Stimulated activated naive B cell treated with anti-CD40 and anti-IgM and Interleukin-4, amounts not matched to agents 10 μg/mL and 1 μg/mL and 100 μg/mL, for 72 hours (primary cell): ENCODE data around the gene TFF2.

ENCODE experiments used
- ATAC-seq, 2 donors: fragments of 150-1000 bp; cut with Tn5 transposase; replicated peaks; 2 replicates each; pipeline ENCODE4 v1.10.0; 2021; ENCODE audit warnings: moderate library complexity in 1 of 2
- DNase-seq: peaks from one replicate; pipeline ENCODE4 v3.0.0; 2021
- H3K27ac Mint-ChIP-seq: one replicate; pipeline ENCODE4 v1.8.0; 2022; ENCODE audit warnings: mild to moderate bottlenecking, mixed read lengths
- H3K27me3 Mint-ChIP-seq, 2 donors: one replicate each; pipeline ENCODE4 v1.8.0; 2022; ENCODE audit warnings: mixed read lengths in 2 of 2
- H3K36me3 Mint-ChIP-seq, 2 donors: one replicate each; pipeline ENCODE4 v1.8.0; 2022; ENCODE audit warnings: mixed read lengths in 2 of 2, mild to moderate bottlenecking in 1 of 2
- H3K4me1 Mint-ChIP-seq, 2 donors: one replicate each; pipeline ENCODE4 v1.8.0; 2022; ENCODE audit warnings: mixed read lengths in 2 of 2, mild to moderate bottlenecking in 1 of 2
- H3K4me3 Mint-ChIP-seq, 2 donors: one replicate each; pipeline ENCODE4 v1.8.0; 2022; ENCODE audit warnings: mild to moderate bottlenecking in 2 of 2, mixed read lengths in 2 of 2, moderate library complexity in 1 of 2
- H3K9me3 Mint-ChIP-seq, 2 donors: one replicate each; pipeline ENCODE4 v1.8.0; 2022; ENCODE audit warnings: mixed read lengths in 2 of 2, mild to moderate bottlenecking in 1 of 2

The TFF2 gene

DNA sequence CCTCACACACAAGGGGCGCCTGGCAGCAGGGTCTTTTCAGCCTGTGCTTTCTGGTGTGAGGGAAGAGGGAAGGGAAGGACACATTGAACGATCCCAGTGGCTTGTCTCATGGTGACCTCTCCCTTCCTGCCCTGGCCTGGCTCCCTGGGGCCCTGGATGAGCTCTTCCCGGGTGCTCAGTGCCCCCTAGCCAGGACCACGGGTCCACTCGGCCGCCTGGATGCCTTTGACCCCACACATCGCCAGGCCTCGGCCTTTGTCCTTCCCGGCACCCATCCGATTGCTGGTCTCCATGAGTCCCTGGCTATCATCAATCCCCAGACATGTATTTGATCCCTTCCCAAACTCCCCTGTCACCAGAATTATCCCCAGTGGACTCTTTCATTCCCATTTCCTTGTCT lies 29.6 kb downstream of the TFF2 start:
- ATAC-seq, result no peak
- H3K4me1 Mint-ChIP-seq, result peaks cover 10 to 33% of the 10 kb centered on the region in 2 donors
- no peaks in the 10 kb centered on the region for H3K9me3 Mint-ChIP-seq
- H3K36me3 Mint-ChIP-seq, result no peaks in the 10 kb centered on the region
- H3K27ac Mint-ChIP-seq, result peak overlapping the region; percentile 20
- no peak overlapping the region for H3K4me3 Mint-ChIP-seq
- peaks cover 20 to 44% of the 10 kb centered on the region in 2 donors for H3K27me3 Mint-ChIP-seq
- no peak for DNase-seq

GRCh38 chr21:42320791-42321190 lies 30.0 kb downstream of the TFF2 start:
- Mint-ChIP-seq H3K27ac (peak overlapping the region; percentile 38), H3K27me3 (peaks cover 19 to 44% of the 10 kb centered on the region in 2 donors), H3K4me3 (no peak overlapping the region), H3K4me1 (peaks cover 10 to 33% of the 10 kb centered on the region in 2 donors), H3K9me3 (no peaks in the 10 kb centered on the region), H3K36me3 (no peaks in the 10 kb centered on the region)
- ATAC-seq (no peak), DNase-seq (no peak)

DNA sequence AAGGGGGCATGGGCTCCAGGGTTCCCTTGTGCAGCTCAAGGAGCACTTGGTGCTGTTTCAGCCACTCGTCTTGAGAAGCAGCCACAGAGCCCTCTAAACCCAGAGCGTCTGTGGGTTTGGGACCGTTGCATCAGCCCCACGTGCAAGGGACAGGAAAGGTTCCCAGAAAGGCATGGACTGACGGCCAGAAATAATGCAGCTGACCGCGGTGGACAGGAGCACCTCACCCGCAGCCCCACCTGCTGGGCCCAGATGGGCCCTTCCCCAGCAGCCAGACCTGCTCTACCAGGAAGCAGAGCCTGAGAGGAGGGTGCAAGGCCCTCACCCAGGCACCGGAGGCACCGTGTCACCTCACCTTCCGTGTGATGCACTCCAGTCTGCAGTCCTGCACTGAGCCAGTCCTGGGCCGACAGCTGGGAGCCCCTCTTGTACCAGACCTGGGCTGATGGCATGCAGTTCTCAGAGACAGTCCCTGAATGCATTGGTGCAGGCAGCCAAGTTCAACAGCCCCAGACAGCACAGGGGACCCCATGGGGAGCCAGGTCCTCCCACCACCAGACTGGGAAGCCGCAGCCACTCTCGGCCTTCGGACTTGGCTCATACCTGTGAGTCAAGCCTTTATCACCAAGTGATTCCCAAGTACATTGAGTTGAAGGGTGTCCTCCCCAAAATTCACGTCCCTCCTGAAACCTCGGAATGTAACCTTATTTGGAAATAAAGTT lies 30.8 kb downstream of the TFF2 start:
- H3K27me3 Mint-ChIP-seq, result peaks cover 15 to 36% of the 10 kb centered on the region in 2 donors
- H3K4me3 Mint-ChIP-seq, result peak overlapping the region in 1 of 2 donors; percentile 57
- H3K27ac Mint-ChIP-seq, result peak overlapping the region; percentile 79
- ATAC-seq, result peak; percentile 20 to 33
- H3K36me3 Mint-ChIP-seq, result no peaks in the 10 kb centered on the region
- H3K9me3 Mint-ChIP-seq, result no peaks in the 10 kb centered on the region
- DNase-seq, result no peak
- H3K4me1 Mint-ChIP-seq, result peaks cover 10 to 33% of the 10 kb centered on the region in 2 donors

- Mint-ChIP-seq H3K4me3 (peak overlapping the region; percentile 7 to 57), H3K36me3 (no peaks in the 10 kb centered on the region), H3K27me3 (peaks cover 12 to 30% of the 10 kb centered on the region in 2 donors), H3K4me1 (peaks cover 10 to 33% of the 10 kb centered on the region in 2 donors), H3K27ac (peak overlapping the region; percentile 79), H3K9me3 (no peaks in the 10 kb centered on the region)
- peak; percentile 48 for DNase-seq
- ATAC-seq, result peak; percentile 92 to 95
Observed at GRCh38 chr21:42319376-42319775, 31.4 kb downstream of the TFF2 start.

GRCh38 chr21:42317826-42318746 lies 32.7 kb downstream of the TFF2 start:
- no peak overlapping the region for H3K4me3 Mint-ChIP-seq
- ATAC-seq (no peak), DNase-seq (no peak)
- peaks cover 9 to 17% of the 10 kb centered on the region in 2 donors for H3K27me3 Mint-ChIP-seq
- peaks cover 10 to 33% of the 10 kb centered on the region in 2 donors for H3K4me1 Mint-ChIP-seq
- no peaks in the 10 kb centered on the region for H3K36me3 Mint-ChIP-seq
- H3K9me3 Mint-ChIP-seq, result no peaks in the 10 kb centered on the region
- peak overlapping the region; percentile 69 for H3K27ac Mint-ChIP-seq

- ATAC-seq (no peak), DNase-seq (no peak)
- Mint-ChIP-seq H3K4me3 (no peak overlapping the region), H3K36me3 (no peaks in the 10 kb centered on the region), H3K27ac (no peak overlapping the region), H3K9me3 (no peaks in the 10 kb centered on the region), H3K27me3 (peaks cover 5 to 11% of the 10 kb centered on the region in 2 donors), H3K4me1 (peaks cover 10 to 33% of the 10 kb centered on the region in 2 donors)
Observed at GRCh38 chr21:42317341-42317741, 33.5 kb downstream of the TFF2 start.

GRCh38 chr21:42316891-42317290 lies 33.9 kb downstream of the TFF2 start:
- H3K27me3 Mint-ChIP-seq, result peaks cover 5 to 11% of the 10 kb centered on the region in 2 donors
- H3K36me3 Mint-ChIP-seq, result no peaks in the 10 kb centered on the region
- DNase-seq (no peak), ATAC-seq (no peak)
- no peak overlapping the region for H3K27ac Mint-ChIP-seq
- H3K4me3 Mint-ChIP-seq, result no peak overlapping the region
- H3K4me1 Mint-ChIP-seq, result peaks cover 10 to 33% of the 10 kb centered on the region in 2 donors
- no peaks in the 10 kb centered on the region for H3K9me3 Mint-ChIP-seq

DNA sequence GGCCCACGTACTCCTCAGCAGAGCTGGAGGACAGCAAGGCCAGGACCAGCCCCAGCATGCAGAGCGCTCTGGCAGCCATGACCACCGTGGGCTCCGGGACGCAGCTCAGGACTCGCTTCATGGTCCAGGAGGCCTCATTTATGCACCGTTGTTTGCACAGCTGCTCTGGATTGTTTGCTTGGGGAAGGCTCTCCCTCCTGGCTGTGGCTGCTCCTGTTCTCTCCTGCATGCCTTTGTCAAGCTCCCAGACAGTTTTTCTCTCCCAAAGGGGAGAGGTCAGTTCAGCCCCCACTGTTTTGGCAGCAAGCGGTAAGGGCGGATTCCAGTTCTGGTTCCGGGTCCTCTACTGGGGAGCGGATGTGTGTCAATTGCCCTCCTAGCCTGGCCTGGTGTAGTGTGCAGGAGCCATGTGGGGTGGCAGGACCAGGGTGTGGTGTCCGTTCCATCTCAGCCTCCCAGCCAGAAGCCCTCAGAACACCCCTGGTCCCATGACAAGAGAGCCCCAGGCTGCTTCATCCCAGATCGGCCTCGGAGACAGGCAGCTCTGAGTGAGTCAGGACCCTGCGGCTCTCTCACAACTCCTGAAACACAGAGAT lies 35.4 kb downstream of the TFF2 start, which contains the start of gene TFF3:
TFF3 (minus strand) TSS at position 114 of the 596 bp plus-strand sequence; CDS start at position 79, 35 bp downstream.
- DNase-seq, result no peak
- Mint-ChIP-seq H3K4me1 (peaks cover 10 to 30% of the 10 kb centered on the region in 2 donors), H3K9me3 (no peaks in the 10 kb centered on the region), H3K27me3 (peaks cover under 1 to 3% of the 10 kb centered on the region in 2 donors), H3K4me3 (no peak within 1 kb of the TSS), H3K27ac (no peak within 1 kb of the TSS), H3K36me3 (no peaks in the 10 kb centered on the region)
- ATAC-seq, result no peak

DNA sequence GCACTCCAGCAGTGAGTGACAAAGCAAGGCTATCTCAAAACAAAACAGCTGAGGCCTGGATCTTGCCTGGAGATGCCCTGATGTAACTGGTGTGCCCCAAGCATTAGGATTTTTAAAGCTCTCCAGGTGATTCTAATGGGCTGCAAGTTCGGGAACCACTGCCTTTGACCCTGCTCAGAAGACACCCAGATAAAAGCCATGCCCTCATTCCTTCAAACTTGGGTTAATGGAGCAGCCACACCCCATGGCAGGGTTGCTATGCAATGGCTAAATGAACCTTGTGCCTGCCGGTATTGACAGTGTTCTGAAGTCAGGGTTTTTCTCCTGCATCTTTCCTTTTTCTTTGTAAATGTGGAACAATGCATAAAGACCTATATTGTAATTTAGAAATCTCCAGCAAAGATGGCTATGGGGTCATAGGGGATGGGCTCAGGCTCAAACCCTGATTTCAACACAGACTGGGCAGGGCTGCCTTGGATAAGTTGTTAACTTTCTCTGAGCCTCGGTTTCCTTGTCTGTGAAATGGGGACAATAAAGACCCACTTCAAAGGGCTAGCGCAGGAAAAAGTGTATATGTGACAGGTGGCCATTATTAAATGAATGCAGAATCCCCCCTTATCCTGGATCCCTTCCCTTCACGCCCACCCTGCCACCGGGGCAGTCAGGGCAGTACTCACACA lies 36.0 kb downstream of the TFF2 start:
- Mint-ChIP-seq H3K4me1 (peaks cover 9 to 26% of the 10 kb centered on the region in 2 donors), H3K9me3 (no peaks in the 10 kb centered on the region), H3K27me3 (peaks cover 3 to 10% of the 10 kb centered on the region in 2 donors), H3K27ac (no peak overlapping the region), H3K4me3 (no peak overlapping the region), H3K36me3 (no peaks in the 10 kb centered on the region)
- ATAC-seq (no peak), DNase-seq (no peak)

DNA sequence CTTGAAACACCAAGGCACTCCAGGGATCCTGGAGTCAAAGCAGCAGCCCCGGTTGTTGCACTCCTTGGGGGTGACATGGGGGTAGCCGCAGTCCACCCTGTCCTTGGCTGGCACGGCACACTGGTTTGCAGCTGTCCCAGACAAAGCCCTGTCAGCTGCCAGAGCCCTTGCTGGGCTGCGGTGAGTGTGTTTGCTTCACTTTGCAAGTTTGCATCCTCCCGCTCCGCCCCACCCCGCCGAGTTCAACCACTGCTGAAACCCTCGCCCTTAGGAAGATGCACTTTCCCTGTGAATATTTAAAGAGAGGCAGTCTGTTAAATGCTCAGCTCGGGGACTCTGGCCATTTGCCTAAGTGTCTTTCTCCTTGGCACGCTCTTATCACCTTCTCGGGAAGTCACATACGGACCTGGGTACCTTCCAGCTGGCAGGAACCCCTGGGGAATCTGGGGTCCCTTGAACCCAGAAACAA lies 37.3 kb downstream of the TFF2 start:
- no peak overlapping the region for H3K27ac Mint-ChIP-seq
- ATAC-seq (no peak), DNase-seq (no peak)
- no peaks in the 10 kb centered on the region for H3K36me3 Mint-ChIP-seq
- H3K27me3 Mint-ChIP-seq, result peaks cover 6 to 21% of the 10 kb centered on the region in 2 donors
- peaks cover 2 to 21% of the 10 kb centered on the region in 2 donors for H3K4me1 Mint-ChIP-seq
- no peaks in the 10 kb centered on the region for H3K9me3 Mint-ChIP-seq
- H3K4me3 Mint-ChIP-seq, result no peak overlapping the region

- Mint-ChIP-seq H3K4me1 (peaks cover 0 to 13% of the 10 kb centered on the region in 2 donors), H3K27ac (no peak overlapping the region), H3K27me3 (peaks cover 14 to 30% of the 10 kb centered on the region in 2 donors), H3K4me3 (no peak overlapping the region), H3K9me3 (no peaks in the 10 kb centered on the region), H3K36me3 (no peaks in the 10 kb centered on the region)
- DNase-seq, result no peak
- ATAC-seq, result no peak
Observed at GRCh38 chr21:42312626-42313104, 38.1 kb downstream of the TFF2 start.

DNA sequence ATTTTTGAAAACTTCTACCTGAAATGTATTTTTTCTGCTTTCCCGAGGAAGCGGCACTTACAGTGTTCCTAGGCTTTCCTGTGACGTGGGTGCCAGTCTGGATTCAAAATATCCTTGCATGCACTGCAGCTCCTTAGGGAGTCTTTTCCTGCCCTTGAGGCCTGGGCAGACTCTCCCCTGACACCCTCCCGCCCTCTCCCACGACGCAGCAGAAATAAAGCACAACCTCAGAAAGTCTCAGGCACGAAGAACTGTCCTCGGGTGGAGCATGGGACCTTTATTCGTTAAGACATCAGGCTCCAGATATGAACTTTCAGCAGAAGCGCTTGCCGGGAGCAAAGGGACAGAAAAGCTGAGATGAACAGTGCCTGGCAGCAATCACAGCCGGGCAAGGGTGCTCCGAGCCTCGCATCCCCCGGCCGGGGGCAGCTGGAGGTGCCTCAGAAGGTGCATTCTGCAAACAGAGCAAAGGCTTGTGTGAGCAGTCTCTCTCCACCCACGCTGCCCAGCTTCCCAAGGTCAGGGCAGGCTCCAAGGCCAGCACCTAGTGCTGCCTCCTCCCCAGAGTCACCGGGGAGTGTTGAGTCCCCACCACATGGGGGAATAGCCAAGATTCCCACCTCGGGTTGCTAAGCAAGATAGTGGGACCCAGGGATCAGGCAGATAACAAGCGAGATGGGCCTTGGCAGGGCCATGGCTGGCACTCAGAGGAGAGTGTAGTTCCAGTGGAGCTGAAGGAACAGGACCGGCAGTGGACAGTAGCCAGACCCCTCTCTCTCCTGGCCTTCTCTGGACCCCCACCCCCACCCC lies 38.8 kb downstream of the TFF2 start:
- H3K27ac Mint-ChIP-seq, result no peak overlapping the region

GRCh38 chr21:42311160-42311559 lies 39.6 kb downstream of the TFF2 start:
- H3K4me3 Mint-ChIP-seq, result no peak overlapping the region
- H3K9me3 Mint-ChIP-seq, result no peaks in the 10 kb centered on the region
- DNase-seq (no peak), ATAC-seq (no peak)
- H3K27ac Mint-ChIP-seq, result no peak overlapping the region
- H3K36me3 Mint-ChIP-seq, result no peaks in the 10 kb centered on the region
- peaks cover 23 to 41% of the 10 kb centered on the region in 2 donors for H3K27me3 Mint-ChIP-seq
- H3K4me1 Mint-ChIP-seq, result peaks cover 0 to 7% of the 10 kb centered on the region in 2 donors

More for the DNA sequence above, 38.8 kb downstream of the TFF2 start:
- DNase-seq (no peak), ATAC-seq (no peak)
- H3K27me3 Mint-ChIP-seq, result peaks cover 16 to 33% of the 10 kb centered on the region in 2 donors
- no peaks in the 10 kb centered on the region for H3K36me3 Mint-ChIP-seq
- H3K4me3 Mint-ChIP-seq, result no peak overlapping the region
- no peaks in the 10 kb centered on the region for H3K9me3 Mint-ChIP-seq
- peaks cover 0 to 10% of the 10 kb centered on the region in 2 donors for H3K4me1 Mint-ChIP-seq
